Lower leg skin (tissue), 3 donors: ENCODE results near the gene MOG.

ENCODE experiments used
- CTCF ChIP-seq, 3 donors: fragments of 450-650 bp; IDR thresholded peaks; one replicate each; pipeline ENCODE4 v1.5.1; 2016; ENCODE audit warnings: antibody characterized with exemption in 3 of 3, mild to moderate bottlenecking in 3 of 3, moderate library complexity in 2 of 3
- POLR2A ChIP-seq, 2 donors: fragments of 450-650 bp; IDR thresholded peaks; one replicate each; pipeline ENCODE4 v1.6.1; 2016 to 2017; ENCODE audit warnings: antibody characterized with exemption in 2 of 2, mild to moderate bottlenecking in 1 of 2, moderate library complexity in 1 of 2

- no peak for TF ChIP-seq POLR2A (IDR thresholded peaks at IDR 0.05)
- no peak for TF ChIP-seq CTCF (IDR thresholded peaks at IDR 0.05)
Observed at GRCh38 chr6:29679962-29680361, 23.1 kb downstream of the MOG start.
